Colon (tissue), 2 donors: ENCODE data around the gene GABRA4.

ENCODE experiments used
- FAIRE-seq: peaks from 2 replicates; lab custom pipeline; 2012; peaks lifted over from hg19 to GRCh38; lab: Jason Lieb, UNC
- donor health status: control.
- donor health status: control.

GABRA4 gene

DNA sequence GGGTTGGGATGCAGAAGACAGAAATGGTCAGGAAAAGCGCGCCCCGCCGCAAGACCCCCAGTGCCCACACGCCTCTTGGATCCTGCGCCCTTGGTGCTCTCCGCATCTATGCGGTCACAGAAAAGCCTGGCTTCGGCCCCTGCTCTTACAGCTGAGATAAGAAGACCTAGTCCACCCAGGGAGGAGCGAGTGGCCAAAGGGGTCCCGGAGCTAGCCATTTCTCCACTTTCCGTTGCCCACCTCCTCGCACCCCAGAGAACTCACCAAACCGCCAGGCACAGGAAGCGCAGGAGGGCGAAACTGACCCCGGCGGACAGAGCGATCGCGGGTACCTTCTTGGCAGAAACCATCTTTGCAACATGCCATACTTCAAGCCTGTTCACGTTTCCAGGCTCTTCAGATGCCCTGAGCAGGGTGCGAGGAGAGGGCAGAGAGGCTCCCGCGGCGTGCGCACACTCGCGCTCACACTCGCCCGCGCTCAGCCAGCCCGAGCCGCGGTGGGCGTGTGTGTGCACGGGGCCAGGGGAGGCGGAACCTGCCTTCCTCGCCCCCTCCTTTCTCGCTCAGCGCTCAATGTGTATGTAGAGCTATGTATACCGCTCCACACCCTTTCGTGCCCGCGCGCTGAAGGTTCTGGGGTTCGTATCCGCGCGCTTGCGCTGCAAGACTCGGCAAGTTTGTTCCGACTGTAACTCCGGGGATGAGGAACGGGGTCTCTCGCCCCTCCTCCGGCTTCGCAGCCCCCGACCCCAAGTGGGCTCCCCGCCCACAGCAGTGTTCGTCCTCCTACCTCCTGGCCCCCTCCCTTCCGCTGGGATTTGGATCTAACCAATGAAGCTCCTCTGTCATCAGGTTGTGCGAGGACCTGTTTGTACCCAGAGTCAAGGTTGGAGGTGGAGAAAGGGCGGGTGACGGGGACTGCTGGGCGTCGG, at the start of gene GABRA4:
TSS of gene GABRA4 (minus strand) at position 507 of the 932 bp plus-strand sequence. CDS start at position 350, 157 bp downstream.
- no peak for FAIRE-seq

DNA sequence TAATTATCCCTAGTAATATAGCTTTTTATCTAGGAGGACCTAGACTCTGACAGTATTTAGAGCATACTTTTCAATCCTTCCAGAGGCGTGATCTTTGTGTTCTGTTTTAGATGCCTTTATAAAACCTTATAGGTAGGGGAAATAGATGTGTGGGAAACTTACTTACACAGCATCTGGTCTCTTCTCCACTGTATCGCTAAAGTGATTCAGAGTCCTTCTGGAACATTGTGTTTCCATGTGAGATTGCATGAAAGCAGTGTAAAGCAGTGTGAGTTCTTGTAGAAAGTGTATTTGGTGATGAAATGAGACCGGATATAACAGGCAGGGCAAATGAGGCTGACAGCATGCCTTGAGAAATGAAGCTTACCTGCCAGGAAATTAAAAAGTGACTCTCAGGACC, 47.4 kb upstream of the GABRA4 start:
- FAIRE-seq, result no peak

DNA sequence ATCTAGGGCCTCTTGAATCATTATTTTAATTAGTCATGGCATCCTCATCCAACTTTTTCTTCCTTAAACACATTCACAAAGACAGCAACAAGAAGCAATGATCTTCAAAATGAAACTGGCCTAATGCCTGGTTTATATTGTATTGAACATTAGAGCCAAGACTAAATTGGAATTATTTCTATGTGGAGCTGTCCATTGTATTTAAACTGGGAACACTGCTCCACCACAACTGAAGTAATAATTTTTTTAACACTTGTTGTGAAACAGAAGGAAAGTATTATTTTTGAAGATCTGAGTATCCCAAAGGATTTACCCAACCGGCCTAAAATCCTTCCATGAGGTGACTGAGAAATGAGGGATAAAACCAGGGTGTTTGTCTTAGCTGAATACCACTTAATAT, 44.9 kb upstream of the GABRA4 start:
- no peak for FAIRE-seq

DNA sequence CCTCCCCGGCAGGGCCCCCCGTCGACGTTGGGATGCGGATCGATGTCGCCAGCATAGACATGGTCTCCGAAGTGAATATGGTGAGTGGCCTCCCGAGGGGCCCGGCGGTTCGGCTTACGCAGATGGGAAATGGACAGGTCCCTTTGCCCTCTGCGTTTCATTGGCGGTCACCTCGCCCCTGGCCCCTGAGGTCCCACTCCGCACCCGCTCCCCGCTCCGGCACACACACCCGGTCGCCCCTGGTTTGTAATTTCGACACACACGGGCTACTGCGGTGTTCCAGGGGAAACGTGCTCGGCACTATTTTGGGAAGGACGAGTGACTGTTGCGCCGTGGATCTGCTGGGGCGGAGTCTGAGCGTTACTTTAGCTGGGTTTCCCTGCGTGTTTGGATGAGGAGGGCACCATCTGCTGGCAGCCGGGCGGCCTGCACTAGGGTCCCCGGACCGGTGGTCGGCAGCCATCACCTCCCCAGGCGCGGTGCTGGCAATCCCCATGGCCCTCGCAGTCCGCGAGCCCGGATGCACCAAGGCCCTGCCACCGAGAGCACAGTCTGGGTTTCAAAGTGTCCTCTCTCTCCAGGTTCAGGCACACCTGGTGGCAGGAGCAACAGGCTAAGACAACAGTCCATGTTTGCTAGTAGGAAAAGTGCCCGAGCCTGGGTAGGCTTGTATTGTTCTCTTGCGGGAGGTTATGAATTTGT, 39.2 kb upstream of the GABRA4 start:
- no peak for FAIRE-seq

DNA sequence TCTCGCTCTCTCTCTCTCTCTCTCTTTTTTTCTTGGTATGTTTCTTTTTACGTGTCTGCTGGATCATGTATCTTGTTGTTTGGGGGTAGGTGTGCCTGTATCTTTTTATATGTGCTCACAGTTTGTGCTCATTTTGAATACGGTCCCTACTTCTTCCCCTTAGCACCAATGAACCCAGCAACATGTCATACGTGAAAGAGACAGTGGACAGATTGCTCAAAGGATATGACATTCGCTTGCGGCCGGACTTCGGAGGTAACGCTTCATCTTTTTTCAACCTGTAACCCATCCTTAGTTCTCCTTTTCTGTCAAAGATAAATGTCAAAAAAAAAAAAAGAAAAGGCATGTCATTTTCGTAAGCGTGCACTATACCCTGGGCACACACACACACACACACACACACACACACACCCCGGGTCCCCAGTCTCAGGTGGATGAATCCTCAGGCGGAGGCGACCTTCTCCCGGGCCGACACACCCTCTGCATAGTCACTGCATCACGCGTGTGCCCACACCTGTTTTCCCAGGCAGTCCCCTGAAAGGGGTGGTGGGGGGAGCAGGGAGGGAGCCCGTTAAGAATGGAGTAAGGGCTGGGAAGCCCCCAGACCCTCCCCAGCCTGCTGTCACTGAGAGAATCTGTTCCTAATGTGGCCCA, 38.5 kb upstream of the GABRA4 start:
- FAIRE-seq, result no peak

DNA sequence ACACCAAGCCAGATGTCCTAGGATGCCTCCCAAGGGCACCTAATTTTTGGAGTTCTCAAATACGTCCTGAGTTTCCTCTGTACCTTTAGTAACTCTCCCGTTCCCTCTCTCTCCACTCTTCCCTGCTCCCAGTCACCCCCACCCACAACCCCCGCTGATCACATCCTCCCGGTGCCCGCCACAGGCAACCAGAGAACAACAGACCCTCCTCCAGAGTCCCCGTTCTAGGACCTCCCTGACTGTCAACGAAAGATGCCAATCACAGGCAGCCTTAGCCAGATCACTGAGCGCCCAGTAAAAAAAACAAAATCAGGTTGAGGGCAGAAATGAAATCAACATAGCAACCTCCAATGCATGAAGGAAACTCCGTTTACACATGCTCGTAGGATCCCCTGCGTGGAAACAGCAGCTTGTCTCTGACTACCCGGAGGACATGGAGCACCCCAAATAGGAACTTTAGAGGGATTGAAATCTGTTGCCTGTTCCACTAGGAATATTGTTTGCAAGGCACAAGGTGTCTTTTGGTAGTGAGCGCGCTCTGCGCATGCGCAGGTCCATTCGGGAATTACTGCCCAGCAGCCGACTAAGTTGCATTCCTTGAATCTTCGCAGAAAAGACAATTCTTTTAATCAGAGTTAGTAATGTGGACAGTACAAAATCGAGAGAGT, 37.8 kb upstream of the GABRA4 start, which contains the start of gene GABRB1:
TSS of gene GABRB1 (plus strand) at position 557 of the 668 bp plus-strand sequence.
- FAIRE-seq, result no peak

DNA sequence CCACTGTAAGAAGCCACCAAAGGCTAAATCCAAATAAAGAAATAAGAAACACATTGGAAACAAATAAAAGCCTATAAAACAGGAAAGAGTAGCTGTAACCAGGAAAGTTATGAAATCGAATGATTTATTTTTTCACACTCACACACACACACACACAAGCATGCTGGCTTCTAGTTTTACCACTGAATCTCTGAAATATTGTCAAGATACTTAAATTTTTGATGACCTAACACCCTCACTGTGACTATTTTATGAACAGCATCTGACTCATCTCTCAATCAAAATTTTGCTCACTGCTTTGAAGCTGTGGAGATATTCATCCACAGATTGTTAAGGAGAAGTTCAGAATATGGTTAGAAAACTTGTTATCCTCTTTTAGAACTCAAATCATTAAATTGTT, 24.1 kb upstream of the GABRA4 start:
- FAIRE-seq, result no peak

DNA sequence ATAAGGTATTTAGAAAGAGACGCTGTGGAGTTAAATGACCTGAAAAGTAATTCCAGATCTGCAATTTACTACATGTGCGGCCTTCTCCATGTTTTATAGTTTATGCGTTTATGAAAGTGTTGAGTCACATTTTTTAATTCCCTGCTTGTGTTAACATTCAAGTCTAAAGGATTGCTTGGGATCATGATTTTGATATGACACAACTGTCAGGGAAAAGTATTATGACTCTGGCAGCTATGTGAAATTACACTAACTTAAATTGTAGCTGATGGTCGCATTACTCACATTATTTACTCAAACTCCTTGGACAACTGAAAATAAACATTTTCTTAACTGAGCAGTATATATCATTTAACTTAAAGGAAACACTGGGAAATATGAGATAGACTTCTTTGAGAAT, 23.7 kb upstream of the GABRA4 start:
- no peak for FAIRE-seq

DNA sequence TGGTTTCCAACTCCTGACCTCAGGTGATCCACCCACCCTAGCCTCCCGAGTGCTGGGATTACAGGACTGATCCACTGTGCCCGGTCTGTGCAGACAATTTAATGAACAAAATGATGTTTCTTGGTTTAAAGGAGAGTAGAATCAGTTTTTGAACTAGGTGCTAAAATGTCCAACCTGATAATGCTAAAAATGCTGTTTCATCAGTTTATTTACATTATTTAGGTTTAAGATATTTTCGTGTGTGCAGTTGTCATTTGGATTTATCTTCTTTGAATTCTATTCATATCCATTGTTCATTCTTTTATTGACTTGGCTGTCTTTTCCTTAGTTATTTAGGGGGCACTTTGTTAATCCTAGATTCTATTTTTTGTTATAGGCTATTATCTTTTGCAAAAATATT, 20.0 kb upstream of the GABRA4 start:
- no peak for FAIRE-seq

DNA sequence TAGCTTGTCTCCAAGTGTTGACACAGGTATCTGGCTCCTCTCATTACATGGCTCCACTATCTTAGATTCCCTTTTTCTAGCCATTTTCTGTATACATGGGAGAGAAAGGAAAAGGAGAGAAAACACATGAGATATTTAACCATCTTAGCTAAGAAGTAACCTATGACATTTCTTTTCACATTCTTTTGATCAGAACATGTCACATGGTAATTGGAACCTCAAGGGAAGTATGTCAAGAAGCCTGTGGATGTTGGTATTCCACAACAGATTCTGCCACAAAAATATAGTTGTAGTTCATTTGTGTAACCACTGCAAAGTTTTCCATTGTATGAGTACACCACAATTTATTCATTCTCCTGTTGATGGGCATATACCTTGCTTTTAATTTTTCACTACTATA, 19.3 kb upstream of the GABRA4 start:
- FAIRE-seq, result no peak

DNA sequence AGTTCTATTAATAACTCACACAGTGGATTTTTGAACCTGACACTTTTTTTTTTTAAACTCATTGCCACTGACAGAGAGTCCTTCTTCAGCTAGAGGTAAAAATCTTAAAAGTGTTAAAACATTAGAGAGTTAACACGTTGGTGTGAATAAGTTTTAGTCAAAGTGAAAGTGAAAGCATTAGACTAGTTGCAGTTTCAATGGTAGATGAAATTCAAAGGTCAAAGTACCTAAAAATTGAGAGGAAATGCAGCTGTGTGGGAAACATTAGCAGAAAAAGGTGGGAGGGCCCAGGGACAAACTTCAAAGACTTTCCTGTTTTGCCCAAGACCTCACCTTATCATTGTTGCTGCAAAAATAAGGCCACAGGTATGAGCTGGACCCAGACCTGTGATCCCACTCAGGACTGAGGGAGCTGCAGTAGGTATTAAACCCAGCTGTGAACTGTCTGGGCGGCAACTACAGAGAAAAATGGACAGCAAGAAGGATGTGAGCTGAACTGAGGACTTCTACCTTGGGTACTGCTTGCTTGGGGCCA, 17.6 kb upstream of the GABRA4 start:
- no peak for FAIRE-seq

DNA sequence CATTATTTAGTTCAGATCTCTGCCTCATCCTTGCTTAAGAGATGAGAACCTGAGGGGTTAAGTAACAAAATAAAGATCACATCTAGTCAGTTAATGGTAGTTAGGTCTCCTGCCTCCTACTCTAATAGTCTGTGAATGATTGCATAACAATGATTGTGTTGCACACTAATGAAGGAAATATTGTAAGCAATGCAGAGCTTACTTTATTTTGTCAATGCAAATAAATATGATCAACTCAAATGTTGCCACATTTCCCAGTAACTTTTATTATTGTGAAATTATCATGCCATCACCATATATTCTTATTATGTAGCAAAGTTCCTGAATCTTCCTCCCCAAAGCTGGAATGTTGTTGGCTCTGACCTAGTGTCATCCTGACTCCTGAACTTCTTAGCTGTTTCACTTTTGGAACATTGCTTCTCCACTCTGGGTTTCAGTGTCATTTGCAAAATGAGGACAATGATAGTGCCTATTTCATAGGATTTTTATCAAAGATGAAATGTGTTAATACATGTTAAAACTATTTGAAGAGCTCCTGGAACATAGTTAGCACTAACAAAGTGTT, 17.0 kb upstream of the GABRA4 start:
- FAIRE-seq, result no peak

DNA sequence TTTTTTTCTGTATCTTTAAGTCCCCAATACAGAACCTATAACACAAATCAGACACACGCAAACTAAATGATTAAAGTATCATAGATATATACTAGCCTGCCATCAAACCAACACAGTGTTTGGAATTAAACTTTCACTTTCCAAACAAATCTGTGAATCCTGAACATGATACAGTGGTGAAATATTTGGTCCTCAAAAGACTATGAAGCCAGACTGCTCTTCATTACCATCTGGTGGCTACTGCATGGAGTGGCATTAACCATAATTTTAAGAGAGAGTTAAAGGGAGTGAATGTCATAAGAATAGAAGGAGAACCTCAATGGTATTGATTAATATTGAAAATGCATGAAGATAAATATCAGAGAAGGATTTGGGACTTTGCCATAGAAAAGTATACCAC, 9.2 kb upstream of the GABRA4 start:
- no peak for FAIRE-seq

DNA sequence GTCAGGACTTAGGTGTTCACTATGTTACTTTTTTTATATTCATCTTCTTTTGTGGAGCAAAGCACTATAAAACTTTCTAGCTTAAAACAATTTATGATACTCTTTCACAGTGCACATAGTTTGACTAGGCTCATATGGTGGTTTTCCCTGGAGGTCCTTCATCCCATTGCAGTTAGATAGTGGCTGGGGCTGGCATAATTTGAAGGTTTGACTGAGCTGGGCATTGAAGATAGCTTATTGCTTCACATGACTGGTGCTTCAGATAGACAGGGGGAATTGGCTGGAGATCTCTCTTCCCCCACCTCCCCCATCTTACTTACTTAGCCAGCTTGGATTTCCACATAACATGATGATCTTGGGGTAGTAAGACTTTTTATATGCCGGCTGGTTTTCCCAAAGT, 7.0 kb upstream of the GABRA4 start:
- no peak for FAIRE-seq

DNA sequence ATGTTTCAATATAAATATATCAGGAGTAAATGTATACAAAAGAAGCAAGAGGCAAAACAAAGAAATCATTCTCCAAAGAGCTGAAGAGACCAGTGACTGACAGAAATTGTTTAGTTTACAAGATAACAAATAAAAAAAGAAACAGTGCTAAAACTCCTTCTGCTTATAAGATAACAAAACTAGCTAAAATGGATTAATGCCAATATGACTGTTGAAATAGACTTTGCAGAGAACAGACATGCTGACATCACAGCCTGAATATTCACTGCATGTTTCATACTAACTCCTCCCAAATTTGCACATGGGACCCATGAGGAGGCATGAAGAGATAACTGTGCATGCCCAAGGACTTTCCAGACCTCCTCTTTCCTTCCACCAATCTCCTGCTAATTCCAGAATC, 6.2 kb upstream of the GABRA4 start:
- no peak for FAIRE-seq

DNA sequence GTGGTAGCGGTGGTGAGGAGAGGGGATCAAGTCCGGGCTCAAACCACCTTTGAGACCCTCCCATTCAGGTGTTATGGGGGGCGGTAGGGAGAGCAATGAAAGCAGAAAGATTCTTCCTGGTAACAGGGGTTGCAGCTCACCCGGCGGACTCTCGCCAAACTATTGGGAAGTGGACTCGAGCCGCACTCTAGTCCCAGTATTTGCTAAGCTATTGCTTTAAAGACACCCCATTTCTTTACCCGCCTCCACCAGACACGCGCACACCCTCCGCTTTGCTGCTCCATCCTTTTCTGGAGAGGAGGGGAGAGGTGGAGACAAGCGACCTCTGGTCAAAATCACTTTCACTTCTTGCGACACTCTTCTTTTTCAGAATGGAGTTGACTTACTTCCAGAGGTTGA, 625 bp upstream of the GABRA4 start:
- FAIRE-seq, result no peak

DNA sequence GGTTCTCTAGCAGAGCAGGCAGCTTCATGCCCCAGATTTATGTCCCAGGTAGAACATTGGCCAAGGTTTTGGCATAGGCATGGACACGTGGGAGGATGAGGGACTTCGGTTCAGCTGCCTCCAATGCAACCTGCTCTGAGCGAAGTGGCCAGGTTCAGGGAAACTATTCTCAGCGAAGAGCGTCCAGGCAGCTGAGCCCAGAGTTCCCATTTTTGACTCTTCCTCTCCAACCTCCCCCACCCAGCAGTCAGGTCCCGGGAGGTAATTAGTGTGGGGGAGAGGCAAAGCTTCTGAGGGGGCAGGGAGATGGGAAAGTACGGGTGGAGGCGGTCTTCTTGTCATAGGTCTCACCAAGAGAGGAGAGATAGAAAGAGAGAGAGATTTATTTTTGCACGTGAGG, 1.0 kb downstream of the GABRA4 start:
- no peak for FAIRE-seq

DNA sequence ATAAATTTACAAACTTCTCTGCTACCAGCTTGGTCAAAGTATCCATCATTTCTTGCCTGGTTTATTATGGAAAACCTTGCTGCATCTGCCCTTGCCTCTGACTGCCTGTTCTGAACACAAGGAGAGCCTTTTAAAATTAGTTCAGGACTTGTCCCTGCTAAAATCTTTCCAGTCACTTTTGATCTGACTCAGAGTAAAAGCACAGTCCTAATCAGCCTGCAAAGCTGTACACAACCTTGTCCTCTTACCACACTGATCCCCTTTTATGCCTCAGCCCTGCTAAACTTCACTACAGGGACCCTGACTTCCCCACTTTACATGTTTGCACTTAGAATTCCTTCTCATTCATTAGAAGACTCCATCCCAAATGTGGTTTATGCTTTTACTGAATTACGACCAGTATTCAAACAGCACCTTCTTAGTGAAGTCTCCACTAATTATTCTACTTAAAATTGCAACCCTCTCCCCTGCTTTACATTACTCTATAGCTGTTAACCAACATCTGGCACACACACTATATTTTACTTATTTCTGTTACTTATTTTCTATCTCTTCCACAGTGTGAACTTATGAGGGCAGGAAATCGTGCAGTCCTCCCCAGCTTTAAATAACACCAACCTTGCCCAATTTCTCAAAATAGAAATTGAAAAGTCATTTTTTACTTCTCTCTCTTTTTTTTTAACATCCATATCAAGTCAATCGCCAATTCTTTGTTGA, 6.3 kb downstream of the GABRA4 start:
- FAIRE-seq, result no peak

DNA sequence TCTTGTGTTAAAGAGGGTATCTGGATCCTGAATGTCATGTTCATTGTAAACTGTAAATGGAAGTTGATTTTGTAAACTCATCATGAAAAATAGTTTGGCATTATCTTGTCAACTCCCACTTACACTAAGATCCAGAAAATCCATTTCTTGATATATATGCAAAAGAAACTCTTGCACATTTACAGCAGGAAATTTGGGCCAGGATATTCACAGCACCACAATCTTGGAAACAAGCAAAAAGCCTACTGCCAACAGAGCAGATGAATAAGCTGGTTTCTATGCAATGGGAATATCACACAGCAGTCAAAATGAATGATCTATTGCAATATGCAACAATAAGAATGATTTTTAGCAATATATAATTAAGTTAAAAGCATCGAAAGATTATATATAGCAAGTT, 8.6 kb downstream of the GABRA4 start:
- no peak for FAIRE-seq

DNA sequence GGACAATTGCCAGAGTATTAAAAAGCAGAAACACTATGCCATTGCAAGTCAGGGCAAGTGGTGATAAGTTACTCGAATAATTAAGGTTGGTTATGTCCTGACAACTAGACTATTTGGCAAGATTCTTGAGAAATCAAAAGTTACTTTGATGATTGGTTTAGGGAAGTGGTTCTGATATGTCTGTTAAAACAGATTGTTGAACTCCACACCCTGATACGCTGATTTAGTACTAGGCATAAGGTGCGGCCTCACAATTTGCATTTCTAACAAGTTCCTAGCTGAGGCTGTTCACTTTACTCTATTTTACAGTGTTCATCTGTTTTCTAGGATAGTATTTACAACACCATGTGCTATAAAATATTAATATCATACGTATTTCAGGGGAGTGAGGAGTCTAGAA, 12.5 kb downstream of the GABRA4 start:
- no peak for FAIRE-seq

DNA sequence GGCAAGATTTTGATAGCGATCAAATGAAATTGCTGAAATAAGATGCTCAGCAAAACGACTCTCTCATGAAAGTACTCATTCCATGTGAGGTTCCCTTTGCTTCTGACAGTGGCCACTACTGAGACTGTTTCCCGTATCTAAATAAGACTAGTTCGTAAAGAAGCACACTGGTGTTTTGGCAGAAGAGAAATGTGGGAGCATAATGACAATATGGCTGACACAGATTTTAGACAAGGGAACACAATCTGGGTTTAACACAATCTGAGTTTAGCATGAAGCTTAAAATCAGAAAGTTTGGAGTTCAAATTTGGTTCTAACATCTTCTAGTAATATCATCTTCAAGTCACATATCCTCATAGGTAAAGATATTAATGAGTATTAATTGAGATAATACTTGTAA, 13.7 kb downstream of the GABRA4 start:
- no peak for FAIRE-seq
